NCI-H128 (cell line): ENCODE results near the gene SMOC2.

ENCODE experiments used
- DNase-seq: peaks from one replicate; lab custom pipeline; 2025; ENCODE audit not compliant: unreplicated experiment; lab: John Stamatoyannopoulos, UW

SMOC2 gene

DNA sequence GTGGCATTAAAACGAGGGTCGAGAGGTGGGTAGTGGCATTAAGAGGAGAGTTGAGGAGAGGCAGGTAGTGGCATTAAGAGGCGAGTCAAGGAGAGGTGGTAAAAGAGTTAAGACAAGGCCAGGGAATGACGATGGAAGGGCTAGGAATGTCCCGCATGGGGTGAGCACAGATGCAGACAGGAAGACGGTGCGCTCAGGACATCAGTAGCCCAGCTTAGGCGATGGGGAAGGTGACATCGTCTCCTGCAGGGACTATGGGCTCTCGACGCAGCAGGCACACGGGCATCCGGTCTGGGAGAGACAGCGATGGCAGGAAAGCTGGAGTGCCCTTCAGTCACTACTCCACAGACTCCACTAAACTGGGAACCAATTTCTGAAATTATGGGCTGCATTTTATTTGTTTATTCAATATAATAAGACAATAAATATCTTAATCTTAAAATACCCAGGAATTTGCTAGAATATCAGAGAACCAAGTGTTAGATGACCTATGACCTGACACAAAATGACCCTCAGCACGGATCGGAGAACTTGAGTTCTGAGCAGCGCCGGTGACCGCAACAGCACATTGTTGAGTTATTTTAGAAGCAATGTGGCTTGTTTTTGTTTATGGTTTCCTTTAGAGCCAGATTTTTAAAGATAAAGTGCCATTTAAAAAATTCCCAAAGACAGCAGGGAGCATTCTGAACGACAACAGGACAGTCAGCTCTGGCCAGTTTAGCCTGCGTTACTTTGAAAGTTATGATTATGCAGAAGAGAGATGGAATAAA lies 177.7 kb downstream of the SMOC2 start:
- no peak for DNase-seq

DNA sequence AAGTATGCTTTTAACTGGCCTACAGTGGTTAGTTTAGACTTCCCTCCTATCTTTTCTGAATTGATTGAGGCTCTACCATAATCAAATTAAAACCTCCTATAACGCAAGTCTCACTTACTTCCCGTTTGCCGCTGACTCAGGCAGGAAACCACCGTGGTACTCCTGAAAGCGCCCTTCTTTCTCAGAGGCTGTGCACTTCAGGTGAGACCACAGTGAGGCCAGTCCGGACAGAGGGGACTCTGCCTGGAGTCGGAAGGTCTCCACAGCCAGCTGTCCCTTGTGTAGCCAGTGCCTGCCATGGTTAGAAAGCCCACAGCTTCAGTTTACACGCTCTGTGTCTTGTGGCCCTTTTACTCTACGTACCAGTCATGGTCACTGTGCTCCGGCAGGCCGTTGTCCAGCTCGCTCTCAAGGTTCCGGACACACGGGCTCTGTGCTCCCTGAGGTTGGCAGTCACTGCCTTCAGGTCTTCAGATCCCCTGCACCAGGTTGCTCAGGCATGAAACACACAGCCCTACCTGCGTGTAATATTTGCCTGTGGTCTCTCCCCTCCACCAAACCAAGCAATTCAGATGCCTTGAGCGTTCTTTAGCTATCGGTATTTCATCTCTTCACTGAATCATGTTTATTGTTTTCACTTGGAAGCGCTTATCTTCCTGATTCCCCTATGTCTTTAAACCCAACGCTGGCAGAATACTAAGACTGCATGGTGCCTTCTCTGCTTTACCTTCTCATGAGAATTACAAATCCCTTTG lies 178.8 kb downstream of the SMOC2 start:
- DNase-seq: no peak

DNA sequence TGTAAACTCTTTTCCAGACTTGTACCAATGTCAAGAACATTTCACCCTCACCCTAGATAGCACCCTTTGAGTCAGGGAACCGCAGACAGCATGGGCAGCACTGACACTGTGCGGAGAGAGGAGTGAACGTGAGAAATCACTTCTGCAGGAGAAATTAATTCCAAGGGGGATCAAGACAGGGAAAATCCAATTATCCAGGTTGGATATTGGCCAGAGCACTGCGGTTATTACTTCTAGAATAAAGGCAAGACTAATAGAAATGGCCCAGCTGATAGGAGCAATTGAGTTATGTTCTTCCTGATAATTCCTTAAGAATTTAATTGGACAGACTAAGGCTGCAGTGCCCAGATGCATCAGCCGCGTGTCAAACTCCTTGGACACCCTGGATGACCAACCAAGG lies 179.6 kb downstream of the SMOC2 start:
- DNase-seq: no peak

GRCh38 chr6:168623736-168624135 lies 182.8 kb downstream of the SMOC2 start:
- DNase-seq: no peak

GRCh38 chr6:168624540-168624939 lies 183.6 kb downstream of the SMOC2 start:
- no peak for DNase-seq

DNA sequence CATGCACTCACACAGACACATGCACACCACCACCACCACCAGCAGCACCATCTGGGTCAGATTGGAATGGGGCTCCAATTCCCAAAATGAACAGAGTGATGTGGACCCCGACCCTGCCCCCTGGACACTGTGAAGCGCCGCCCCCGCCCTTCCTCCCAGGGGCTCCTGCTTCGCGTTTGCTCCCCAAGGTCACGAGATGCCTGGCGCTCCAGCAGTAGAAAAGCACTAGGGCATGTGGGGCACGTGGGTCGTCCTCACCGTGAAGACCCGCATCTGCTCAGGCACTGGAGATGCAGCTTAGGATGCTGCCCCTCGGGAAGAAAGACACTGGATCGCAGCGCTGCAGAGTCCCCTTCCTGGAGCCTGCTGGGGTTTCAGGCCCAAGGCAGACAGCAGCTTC lies 184.0 kb downstream of the SMOC2 start:
- DNase-seq: no peak

DNA sequence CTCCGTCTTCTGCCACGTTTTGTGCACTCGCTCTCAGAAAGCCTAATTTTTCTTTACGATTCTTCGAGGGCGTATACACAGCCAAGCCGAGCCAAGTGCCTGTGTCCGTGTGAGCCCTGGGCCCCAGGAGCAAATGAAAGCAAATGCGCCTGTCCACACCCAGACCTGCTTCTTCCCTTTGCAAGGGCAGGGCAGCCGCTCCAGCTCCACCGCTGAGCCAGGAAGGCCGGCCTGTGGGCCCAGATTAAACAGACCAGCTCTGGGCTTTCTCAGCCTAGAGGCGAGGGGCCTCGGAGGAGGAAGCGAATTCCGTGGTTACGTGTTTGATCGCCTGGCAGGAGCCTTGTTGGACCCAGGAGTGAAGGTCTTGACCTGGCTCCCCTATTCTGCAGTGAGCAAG lies 184.6 kb downstream of the SMOC2 start:
- no peak for DNase-seq

- no peak for DNase-seq
These were observed 185.1 kb downstream of the SMOC2 start for GRCh38 chr6:168626046-168626602.

DNA sequence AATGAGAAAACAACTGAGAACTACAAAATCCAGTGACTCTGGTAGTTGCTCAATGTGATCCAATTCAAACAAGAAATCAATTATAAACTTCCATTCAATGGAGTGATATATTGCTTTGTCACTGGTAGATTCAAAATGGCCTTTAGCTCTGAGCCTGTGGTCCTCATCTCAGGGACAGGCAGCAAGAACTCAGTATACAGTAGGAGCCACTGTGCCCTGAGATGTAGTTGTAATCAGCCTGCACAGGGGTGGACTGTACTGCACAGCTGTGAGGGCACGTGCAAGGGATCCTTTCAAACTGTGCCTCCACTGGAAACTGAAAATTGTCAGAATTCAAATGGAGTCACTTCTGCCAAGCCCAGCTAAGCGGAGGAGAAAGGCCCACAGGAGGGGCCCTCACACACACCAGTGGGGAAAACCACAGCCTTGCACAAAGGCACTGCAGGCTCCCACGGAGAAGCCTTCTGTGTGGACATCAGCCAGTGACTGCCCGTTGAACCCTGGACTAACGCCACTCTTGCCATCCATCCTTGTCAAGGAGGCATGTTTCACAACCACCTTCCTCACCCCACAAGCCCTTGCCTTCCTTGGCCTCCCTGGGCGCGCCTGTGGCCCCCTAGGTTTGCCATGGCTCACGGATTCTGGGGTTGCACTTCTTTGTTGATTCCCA lies 186.7 kb downstream of the SMOC2 start:
- DNase-seq: no peak

- no peak for DNase-seq
These were observed 187.2 kb downstream of the SMOC2 start for GRCh38 chr6:168628176-168628553.

- no peak for DNase-seq
These were observed 187.8 kb downstream of the SMOC2 start for GRCh38 chr6:168628732-168629245.

DNA sequence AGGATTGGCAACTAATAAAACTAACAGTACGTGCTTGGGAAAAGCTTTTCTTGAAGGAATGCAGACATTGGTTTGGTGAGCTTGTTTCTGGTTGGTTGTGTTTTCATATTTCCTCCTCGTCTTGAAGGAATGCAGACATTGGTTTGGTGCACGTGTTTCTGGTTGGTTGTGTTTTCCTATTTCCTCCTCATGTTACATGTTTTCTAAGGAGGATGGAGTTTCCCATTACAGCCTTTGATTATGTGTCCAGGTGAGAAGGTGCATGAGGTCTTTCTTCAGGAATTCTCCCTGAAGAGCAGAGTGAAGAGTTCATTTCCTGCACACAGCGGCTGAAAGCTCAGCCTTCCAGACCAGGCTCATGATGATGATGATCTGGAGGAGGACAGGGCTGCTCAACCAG lies 190.6 kb downstream of the SMOC2 start:
- no peak for DNase-seq

DNA sequence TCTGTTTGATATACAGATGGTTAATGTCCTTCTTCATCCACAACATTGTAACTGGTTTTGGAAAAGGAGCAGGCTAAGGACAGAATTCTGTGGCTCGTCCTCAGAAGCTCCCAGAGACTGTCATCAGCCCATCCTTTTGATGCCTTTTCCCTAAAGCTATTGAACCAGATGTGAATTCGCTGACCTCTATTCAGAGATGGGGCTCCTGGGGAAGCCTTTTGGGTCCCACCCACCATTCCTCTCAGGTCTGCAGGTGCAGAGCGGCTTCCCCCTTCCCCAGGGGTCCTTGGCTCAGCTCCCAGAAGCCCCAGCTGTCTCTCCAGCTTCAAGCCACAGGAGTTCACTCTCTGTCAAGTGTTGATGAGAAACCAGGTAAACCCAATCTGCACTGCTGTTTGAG lies 191.7 kb downstream of the SMOC2 start:
- DNase-seq: no peak

DNA sequence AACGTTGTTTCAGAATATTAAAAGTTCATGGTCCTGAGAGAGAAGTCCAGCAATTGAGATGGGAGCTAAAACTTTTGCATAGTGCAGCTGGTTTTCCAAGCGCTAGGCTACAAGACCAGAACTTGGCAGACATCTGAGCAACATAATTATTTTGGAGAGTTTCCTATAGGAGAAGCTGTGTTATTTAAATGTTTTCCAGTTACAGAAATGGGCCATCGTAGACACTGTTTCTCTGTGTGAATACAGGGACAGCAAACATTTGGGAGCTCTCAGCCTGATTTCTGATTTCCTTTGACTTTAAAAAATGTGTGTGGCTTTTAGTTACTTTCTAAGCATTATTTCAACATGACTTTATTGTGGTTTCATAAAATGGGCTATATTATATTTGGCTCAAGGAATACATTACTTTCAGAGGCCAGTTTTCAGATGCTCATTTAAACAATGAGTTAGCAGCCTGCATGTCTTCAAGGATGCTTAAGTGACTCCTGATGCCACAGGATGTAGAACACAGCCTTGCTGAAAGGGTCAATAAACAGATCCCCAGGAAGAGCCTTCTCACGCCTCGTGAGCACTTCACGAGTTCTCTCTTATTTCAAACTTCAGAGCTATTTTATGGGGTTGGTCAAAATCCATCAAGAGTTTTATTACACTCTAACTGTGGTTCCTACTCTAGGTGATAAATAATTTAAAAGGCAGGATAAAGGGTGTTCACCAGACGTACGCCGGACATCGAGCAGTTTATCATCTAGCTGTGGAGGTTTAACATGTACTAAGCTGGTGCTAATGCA lies 193.8 kb downstream of the SMOC2 start:
- DNase-seq: no peak

- no peak for DNase-seq
These were observed 195.4 kb downstream of the SMOC2 start for GRCh38 chr6:168636147-168637004.

DNA sequence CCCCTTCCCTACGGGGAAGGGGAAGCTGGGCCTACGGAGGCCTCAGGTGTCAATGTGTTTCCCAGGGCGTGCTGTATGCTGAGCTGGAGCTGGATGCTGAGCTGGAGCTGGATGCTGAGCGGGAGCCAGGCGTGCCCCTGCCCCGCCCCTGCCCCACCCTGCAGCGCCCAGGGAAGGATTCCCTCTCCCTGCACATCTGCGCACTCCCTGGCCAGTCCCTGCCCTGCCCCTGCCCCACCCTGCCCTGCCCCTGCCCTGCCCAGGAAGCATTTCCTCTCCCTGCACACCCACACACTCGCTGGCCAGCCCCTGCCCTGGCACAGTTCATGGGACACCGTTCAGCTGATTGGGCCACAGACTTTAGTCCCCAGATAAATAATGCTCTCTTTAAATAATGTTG lies 196.8 kb downstream of the SMOC2 start:
- no peak for DNase-seq

- DNase-seq: no peak
These were observed 197.7 kb downstream of the SMOC2 start for GRCh38 chr6:168638468-168639271.

- no peak for DNase-seq
These were observed 199.2 kb downstream of the SMOC2 start for GRCh38 chr6:168640181-168640580.

DNA sequence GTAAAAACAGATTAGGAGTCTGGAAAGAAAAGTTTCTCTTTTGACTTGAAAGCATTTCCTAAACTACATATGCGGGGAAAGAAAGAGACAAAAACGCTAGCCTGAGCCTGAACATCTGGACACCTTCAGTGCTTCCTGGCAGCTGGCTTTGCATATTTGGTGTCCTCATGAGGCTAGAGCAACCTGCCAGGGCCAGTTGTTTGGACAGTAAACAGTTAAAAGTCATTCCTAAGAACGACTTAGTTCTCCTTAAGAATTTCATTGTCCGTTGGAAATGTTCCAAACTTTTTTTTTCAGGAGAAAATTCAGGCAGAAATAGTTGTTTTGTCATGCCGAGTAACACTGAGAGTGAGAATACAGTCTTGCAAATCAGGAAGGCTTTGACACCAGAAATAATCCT lies 199.8 kb downstream of the SMOC2 start:
- DNase-seq: no peak
